Measurements from ENCODE around the gene FXYD1. TPM values are rescaled to one million over a fixed set of nuclear protein-coding genes. Genes with fewer than 3 reads are reported as not detected.
A peak's percentile ranks its signal among the peaks of the same experiment; 100 is the strongest.

FXYD1 gene
- total RNA-seq, 4 donors from 2014 or later, result 3.9 to 29.9 (median 10.1) TPM; not detected in 1

DNA sequence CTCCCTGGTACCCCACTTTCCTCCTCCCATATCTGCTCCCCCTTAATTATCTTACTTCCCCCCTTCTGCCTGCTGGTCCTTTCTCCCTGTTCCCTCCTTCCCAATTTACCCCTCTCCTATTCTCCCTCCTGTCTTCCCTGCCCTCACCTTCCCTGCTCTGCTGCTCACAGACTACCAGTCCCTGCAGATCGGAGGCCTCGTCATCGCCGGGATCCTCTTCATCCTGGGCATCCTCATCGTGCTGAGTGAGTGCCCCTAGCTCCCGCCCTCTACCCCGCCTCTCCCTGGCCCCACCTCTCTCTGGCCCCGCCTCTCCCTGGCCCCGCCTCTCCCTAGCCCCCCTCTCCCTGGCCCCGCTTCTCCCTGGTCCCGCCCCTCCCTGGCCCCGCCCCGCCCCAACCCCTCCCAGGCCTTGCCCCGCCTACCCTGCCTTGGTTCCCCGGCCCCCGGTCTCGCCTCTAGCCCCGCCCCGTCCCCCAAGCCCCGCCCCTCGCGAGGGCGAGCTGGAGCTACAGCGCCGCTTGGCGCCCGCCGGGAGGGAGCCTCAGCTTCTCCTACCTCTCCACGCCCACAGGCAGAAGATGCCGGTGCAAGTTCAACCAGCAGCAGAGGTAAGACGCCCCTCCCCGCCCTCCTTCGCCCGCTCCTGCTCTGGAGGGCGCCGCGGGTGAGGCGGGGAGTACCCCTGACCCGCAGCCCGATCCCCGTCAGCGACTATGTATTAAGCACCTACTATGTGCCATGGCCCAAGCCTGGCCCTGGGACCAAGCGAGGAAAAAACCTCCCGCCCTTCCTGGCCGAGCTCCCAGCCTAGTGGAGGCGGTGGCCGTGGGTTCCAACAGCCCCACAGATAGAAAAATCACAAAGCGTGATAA lies 2.6 kb downstream of the FXYD1 start:
- Histone ChIP-seq H3K36me3 (no peaks in the 10 kb centered on the region), H3K4me1 (peaks cover 26 to 72% (median 38%) of the 10 kb centered on the region in 3 donors), H3K9me3 (no peaks in the 10 kb centered on the region), H3K27me3 (peaks cover 0 to 38% (median 9%) of the 10 kb centered on the region in 4 donors), H3K4me3 (peak overlapping the region in 3 of 4 donors; percentile 35 to 57 (median 37)), H3K27ac (peak overlapping the region; percentile 70 to 93 (median 88))
- intact Hi-C loops (cut with DNase I), result loop anchor here (5.0 kb wide), 2 partner anchors 74 to 131 kb away; no protein-coding TSS in a partner anchor
- 0 to 3% methylated on average over 11 to 17 of the region's 48 CpGs for WGBS, 2 donors
- TF ChIP-seq CTCF (IDR thresholded peaks at IDR 0.05), result peak; percentile 15 to 61 (median 52)
- peak in 2 of 4 donors; percentile 47 to 57 for TF ChIP-seq POLR2A (IDR thresholded peaks at IDR 0.05)
- DNase-seq, result peak; percentile 67

DNA sequence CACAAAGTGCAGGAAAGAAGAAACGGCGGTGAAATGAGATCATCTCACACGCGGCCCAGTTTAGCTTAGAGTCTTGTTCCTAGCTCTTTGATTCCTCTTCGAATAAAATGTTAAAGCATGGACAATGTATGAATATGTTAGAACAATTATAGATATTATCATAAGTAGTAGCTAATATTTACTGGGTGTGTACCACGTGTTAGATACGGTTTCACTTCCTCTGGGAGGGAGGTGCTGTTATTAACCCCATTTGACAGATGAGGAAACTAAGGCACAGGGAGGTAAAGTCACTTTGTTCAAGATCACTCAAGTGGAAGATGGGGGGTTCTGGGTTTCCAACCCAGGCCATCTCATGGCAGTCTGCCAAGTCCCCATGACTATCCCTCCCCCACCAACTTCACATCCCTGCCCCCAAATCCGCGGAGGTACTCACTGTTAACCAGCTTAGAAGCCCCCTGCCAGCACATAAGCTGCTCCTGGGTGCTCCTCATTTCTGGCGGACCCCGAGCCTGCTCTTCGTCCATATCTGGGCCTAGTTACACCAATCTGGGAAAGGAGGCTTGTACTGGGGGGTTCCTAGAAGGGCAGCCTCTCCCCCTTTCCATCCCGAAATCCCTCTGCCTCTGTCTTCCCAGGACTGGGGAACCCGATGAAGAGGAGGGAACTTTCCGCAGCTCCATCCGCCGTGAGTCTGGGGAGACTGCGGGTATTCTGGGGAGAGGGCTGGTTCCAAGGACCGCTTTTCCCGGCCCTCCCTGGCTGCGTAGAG lies 3.4 kb downstream of the FXYD1 start:
- H3K4me1 ChIP-seq, result peaks cover 26 to 63% (median 30%) of the 10 kb centered on the region in 3 donors
- 17 to 29% methylated on average over 11 to 12 of the region's 21 CpGs for WGBS, 2 donors
- peak overlapping the region in 2 of 4 donors; percentile 53 to 63 for H3K27ac ChIP-seq
- H3K36me3 ChIP-seq, result no peaks in the 10 kb centered on the region
- H3K4me3 ChIP-seq, result peak overlapping the region in 3 of 4 donors; percentile 22 to 55 (median 31)
- no peak for DNase-seq
- TF ChIP-seq POLR2A (IDR thresholded peaks at IDR 0.05) (no peak), CTCF (IDR thresholded peaks at IDR 0.05) (no peak)
- intact Hi-C loops (cut with DNase I), result loop anchor here (5.0 kb wide), 2 partner anchors 75 to 130 kb away; no protein-coding TSS in a partner anchor
- H3K9me3 ChIP-seq, result no peaks in the 10 kb centered on the region
- peaks cover 0 to 38% (median 9%) of the 10 kb centered on the region in 4 donors for H3K27me3 ChIP-seq

GRCh38 chr19:35142606-35143230 lies 4.1 kb downstream of the FXYD1 start:
- no peaks in the 10 kb centered on the region for H3K9me3 ChIP-seq
- peaks cover 23 to 56% (median 26%) of the 10 kb centered on the region in 3 donors for H3K4me1 ChIP-seq
- no peak for DNase-seq
- peak overlapping the region in 1 of 4 donors; percentile 31 for H3K27ac ChIP-seq
- TF ChIP-seq POLR2A (IDR thresholded peaks at IDR 0.05), result no peak
- peak in 3 of 6 experiments; percentile 28 to 90 (median 69) for TF ChIP-seq CTCF (IDR thresholded peaks at IDR 0.05)
- WGBS, 2 donors, result 43% methylated on average over 1 of the region's 46 CpGs; no CpG with 5 or more reads in 1 of the 2 donors
- no peaks in the 10 kb centered on the region for H3K36me3 ChIP-seq
- peak overlapping the region in 3 of 4 donors; percentile 12 to 55 (median 31) for H3K4me3 ChIP-seq
- intact Hi-C loops (cut with DNase I), result loop anchor here (5.0 kb wide), 2 partner anchors 75 to 130 kb away; no protein-coding TSS in a partner anchor
- peaks cover 0 to 38% (median 9%) of the 10 kb centered on the region in 4 donors for H3K27me3 ChIP-seq

DNA sequence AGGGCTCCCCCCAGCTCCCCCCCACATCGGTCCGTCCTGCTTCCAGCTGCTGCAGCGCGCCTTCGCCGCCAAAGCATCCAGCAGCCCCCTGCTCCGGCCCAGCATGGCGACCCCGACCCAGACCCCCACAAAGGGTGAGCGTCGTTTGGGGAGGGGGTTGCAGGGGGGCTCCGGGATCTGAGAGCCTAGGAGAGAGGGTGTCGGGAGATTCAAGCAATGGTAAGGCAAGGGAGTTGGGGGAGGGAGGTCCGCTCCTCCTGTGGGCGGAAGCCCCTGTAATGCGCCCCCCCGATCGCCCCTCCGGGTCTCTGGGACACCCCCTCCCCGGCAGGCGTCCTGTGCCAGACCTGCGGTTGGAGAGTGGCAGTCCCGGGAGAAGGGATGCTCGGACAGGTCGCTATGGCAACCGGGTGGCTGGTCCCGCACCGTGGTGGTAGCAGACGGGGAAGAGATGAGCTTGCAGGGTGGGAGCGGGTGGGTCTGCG lies 4.6 kb downstream of the FXYD1 start, which contains the start of gene FXYD7:
Gene FXYD7, plus strand, starts transcription at position 25 of the 485 bp plus-strand sequence. Its CDS starts 79 bp downstream, at position 104.
- H3K36me3 ChIP-seq, result no peaks in the 10 kb centered on the region
- peaks cover 21 to 51% (median 26%) of the 10 kb centered on the region in 3 donors for H3K4me1 ChIP-seq
- H3K4me3 ChIP-seq, result peak within 1 kb of the TSS in 3 of 4 donors; percentile 12 to 55 (median 31)
- intact Hi-C loops (cut with DNase I), result loop anchor here (5.0 kb wide), 2 partner anchors 76 to 129 kb away; no protein-coding TSS in a partner anchor
- peak within 1 kb of the TSS in 1 of 4 donors; percentile 31 for H3K27ac ChIP-seq
- TF ChIP-seq CTCF (IDR thresholded peaks at IDR 0.05) (no peak), POLR2A (IDR thresholded peaks at IDR 0.05) (no peak)
- H3K27me3 ChIP-seq, result peaks cover 0 to 38% (median 9%) of the 10 kb centered on the region in 4 donors
- no peaks in the 10 kb centered on the region for H3K9me3 ChIP-seq
- DNase-seq, result no peak
- 6% methylated on average over 6 to 10 of the region's 31 CpGs for WGBS, 2 donors

All from esophagus squamous epithelium (tissue), 5 donors.